ENCODE measurements around the gene RAPGEF5.

GRCh38 chr7:22127835-22128527, 229.0 kb downstream of the RAPGEF5 start:
- TF ChIP-seq, protein P1, sequence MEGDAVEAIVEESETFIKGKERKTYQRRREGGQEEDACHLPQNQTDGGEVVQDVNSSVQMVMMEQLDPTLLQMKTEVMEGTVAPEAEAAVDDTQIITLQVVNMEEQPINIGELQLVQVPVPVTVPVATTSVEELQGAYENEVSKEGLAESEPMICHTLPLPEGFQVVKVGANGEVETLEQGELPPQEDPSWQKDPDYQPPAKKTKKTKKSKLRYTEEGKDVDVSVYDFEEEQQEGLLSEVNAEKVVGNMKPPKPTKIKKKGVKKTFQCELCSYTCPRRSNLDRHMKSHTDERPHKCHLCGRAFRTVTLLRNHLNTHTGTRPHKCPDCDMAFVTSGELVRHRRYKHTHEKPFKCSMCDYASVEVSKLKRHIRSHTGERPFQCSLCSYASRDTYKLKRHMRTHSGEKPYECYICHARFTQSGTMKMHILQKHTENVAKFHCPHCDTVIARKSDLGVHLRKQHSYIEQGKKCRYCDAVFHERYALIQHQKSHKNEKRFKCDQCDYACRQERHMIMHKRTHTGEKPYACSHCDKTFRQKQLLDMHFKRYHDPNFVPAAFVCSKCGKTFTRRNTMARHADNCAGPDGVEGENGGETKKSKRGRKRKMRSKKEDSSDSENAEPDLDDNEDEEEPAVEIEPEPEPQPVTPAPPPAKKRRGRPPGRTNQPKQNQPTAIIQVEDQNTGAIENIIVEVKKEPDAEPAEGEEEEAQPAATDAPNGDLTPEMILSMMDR (IDR thresholded peaks at IDR 0.05): no peak
- no peak for TF ChIP-seq POLR2A (IDR thresholded peaks at IDR 0.05)
